ENCODE measurements around the gene TCAIM.

DNA sequence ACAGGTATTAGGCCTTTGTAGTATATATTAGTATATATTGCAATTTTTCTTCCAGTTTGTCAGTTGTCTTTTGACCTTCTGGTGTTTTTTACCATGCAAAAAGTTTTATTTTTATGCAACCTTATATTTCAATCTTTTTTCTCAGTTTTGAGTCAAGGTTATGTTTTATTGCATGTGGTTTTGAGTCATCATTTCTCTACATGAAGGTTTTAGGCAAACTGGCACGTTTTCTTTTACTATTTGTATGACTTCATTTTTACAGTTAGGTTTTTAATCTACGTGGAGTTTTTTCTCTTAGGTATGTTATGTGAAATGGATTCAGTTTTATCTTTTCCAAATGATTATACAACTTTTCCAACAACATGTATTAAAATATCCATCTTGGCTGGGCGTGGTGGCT lies 36.8 kb upstream of the TCAIM start:
- TF ChIP-seq CTCF (IDR thresholded peaks at IDR 0.05) (no peak), ZFX (IDR thresholded peaks at IDR 0.05; ENCODE audit: borderline replicate concordance) (no peak)
